OCI-LY7 (cell line): ENCODE measurements around the gene DCD. TPM values are rescaled to one million over a fixed set of nuclear protein-coding genes. Genes with fewer than 3 reads are reported as not detected.
A peak's percentile ranks its signal among the peaks of the same experiment; 100 is the strongest.

Experiments used
- BruUV-seq: library from RNA; stranded (reverse); fragments of 400-500 nt; replicated peaks from 2 replicates; lab custom pipeline; 2021; lab: Mats Ljungman, UMichigan
- CTCF ChIA-PET: fragments of 300-600 bp; sonication (Branson Sonifier 250); formaldehyde crosslinking; loops from one replicate; lab custom pipeline; 2022; ENCODE audit warnings: antibody characterized with exemption; ENCODE audit not compliant: unreplicated experiment; lab: Charles Lee
- POLR2A ChIA-PET: fragments of 300-600 bp; sonication (Branson Sonifier 250); formaldehyde crosslinking; loops from one replicate; lab custom pipeline; 2022; ENCODE audit warnings: antibody characterized with exemption; lab: Charles Lee
- DNase-seq: peaks from one replicate; pipeline ENCODE4 v3.0.0-alpha.2; 2015; ENCODE audit warnings: low spot score
- H2AFZ ChIP-seq: fragments of 200-600 bp; sonication (generic), shearing (Covaris generic); 2 replicates; pipeline ENCODE4 v1.6.1; 2014; ENCODE audit warnings: mild to moderate bottlenecking, antibody characterized with exemption, low read length, moderate library complexity
- H3K27ac ChIP-seq: fragments of 200-600 bp; sonication (generic); 2 replicates; pipeline ENCODE4 v1.5.1; 2014; ENCODE audit warnings: mixed run types, low read depth, mild to moderate bottlenecking, moderate library complexity, low read length, inconsistent platforms; ENCODE audit not compliant: poor library complexity, severe bottlenecking
- H3K36me3 ChIP-seq: fragments of 200-600 bp; sonication (generic); 2 replicates; pipeline ENCODE4 v1.6.1; 2014; ENCODE audit warnings: mild to moderate bottlenecking, antibody characterized with exemption, low read length, moderate library complexity, mixed read lengths; ENCODE audit not compliant: insufficient read depth
- H3K4me1 ChIP-seq: fragments of 200-600 bp; sonication (generic); 2 replicates; pipeline ENCODE4 v1.5.1; 2014; ENCODE audit warnings: mild to moderate bottlenecking, low read length; ENCODE audit not compliant: insufficient read depth, poor library complexity, severe bottlenecking
- H3K4me2 ChIP-seq: fragments of 200-600 bp; sonication (generic); 2 replicates; pipeline ENCODE4 v1.6.1; 2014; ENCODE audit warnings: mild to moderate bottlenecking, low read length
- H3K4me3 ChIP-seq: fragments of 200-600 bp; sonication (generic); 2 replicates; pipeline ENCODE4 v1.5.1; 2014; ENCODE audit warnings: mild to moderate bottlenecking, low read depth, low read length; ENCODE audit not compliant: poor library complexity, severe bottlenecking
- H3K79me2 ChIP-seq: fragments of 200-600 bp; sonication (generic); 2 replicates; pipeline ENCODE4 v1.6.1; 2016; ENCODE audit warnings: low read depth, mild to moderate bottlenecking, low read length, moderate library complexity, mixed read lengths; ENCODE audit not compliant: insufficient read depth
- H3K9me2 ChIP-seq: fragments of 200-600 bp; sonication (generic); 2 replicates; pipeline ENCODE4 v1.6.1; 2016; ENCODE audit warnings: mild to moderate bottlenecking, low read length, mixed read lengths; ENCODE audit not compliant: insufficient read depth
- H3K9me3 ChIP-seq: fragments of 200-600 bp; sonication (generic); 2 replicates; pipeline ENCODE4 v1.6.1; 2014; ENCODE audit warnings: mild to moderate bottlenecking, mixed run types, low read length, mixed read lengths
- H4K20me1 ChIP-seq: fragments of 200-600 bp; sonication (generic); 2 replicates; pipeline ENCODE4 v1.6.1; 2014; ENCODE audit warnings: mild to moderate bottlenecking, antibody characterized with exemption, low read length, moderate library complexity, mixed read lengths; ENCODE audit not compliant: insufficient read depth
- EZH2phosphoT487 ChIP-seq: fragments of 200-600 bp; sonication (generic); IDR thresholded peaks from 2 replicates; pipeline ENCODE4 v1.6.1; 2018; ENCODE audit warnings: low read depth, borderline replicate concordance, mild to moderate bottlenecking, mixed run types, antibody characterized with exemption, low read length, moderate library complexity, mixed read lengths
- intact Hi-C: fragments of 100-400 bp; cut with micrococcal nuclease; formaldehyde crosslinking; loops from one replicate; pipeline ENCODE4 v1.10.0; 2022; ENCODE audit not compliant: unreplicated experiment
- total RNA-seq, 2 experiments: library from RNA; depleted of rRNA in 1 of 2; stranded (reverse); fragments of >200 nt in 1 of 2; shearing (Covaris generic) in 1 of 2; gene quantifications; 2 replicates each; pipeline ENCODE4 v1.2.3, GENCODE V29; 2014 to 2022
- TF ChIP-seq, protein P1 (sequence below): fragments of 200-600 bp; sonication (generic); conservative IDR thresholded peaks from 2 replicates; pipeline ENCODE4 v1.5.1; 2014; ENCODE audit warnings: mild to moderate bottlenecking, antibody characterized with exemption, low read length, moderate library complexity, mixed read lengths

Gene DCD
- total RNA-seq, 2 experiments from 2014 or later = not detected

DNA sequence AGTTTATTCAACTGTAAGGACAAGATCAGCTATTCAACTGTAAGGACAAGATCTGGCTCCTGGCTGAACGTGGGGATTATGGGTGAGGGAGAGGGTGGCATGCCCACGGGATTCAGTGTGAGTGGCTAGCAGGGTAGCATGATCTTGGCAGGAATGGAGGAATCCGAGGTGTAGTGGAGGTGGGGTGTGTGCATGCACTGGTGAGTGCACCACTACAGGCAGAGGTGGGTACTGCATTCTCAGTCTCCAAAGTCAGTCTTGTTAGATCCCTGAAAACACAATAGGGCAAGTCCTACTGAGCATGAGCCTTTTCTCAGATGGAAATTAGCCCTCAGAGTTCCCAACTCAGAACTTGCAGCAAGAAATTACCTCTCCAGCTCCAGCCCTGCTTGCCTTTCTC is 32.2 kb upstream of the DCD start:
- Histone ChIP-seq H3K4me1 (no peaks in the 10 kb centered on the region), H3K27ac (no peak overlapping the region), H4K20me1 (no peaks in the 10 kb centered on the region), H3K79me2 (no peaks in the 10 kb centered on the region), H3K9me3 (no peaks in the 10 kb centered on the region), H3K4me2 (no peak overlapping the region), H2AFZ (no peak overlapping the region), H3K9me2 (no peaks in the 10 kb centered on the region), H3K4me3 (no peak overlapping the region), H3K36me3 (no peaks in the 10 kb centered on the region)
- BruUV-seq = no TSS peak
- CTCF ChIA-PET = interaction anchor here (1.0 kb wide), 1 partner anchor 21 kb away, joined by 3 read pairs; no protein-coding TSS in a partner anchor
- TF ChIP-seq EZH2phosphoT487 = no peak
- TF ChIP-seq, protein P1, sequence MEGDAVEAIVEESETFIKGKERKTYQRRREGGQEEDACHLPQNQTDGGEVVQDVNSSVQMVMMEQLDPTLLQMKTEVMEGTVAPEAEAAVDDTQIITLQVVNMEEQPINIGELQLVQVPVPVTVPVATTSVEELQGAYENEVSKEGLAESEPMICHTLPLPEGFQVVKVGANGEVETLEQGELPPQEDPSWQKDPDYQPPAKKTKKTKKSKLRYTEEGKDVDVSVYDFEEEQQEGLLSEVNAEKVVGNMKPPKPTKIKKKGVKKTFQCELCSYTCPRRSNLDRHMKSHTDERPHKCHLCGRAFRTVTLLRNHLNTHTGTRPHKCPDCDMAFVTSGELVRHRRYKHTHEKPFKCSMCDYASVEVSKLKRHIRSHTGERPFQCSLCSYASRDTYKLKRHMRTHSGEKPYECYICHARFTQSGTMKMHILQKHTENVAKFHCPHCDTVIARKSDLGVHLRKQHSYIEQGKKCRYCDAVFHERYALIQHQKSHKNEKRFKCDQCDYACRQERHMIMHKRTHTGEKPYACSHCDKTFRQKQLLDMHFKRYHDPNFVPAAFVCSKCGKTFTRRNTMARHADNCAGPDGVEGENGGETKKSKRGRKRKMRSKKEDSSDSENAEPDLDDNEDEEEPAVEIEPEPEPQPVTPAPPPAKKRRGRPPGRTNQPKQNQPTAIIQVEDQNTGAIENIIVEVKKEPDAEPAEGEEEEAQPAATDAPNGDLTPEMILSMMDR = peak; percentile 74
- peak; percentile 43 for DNase-seq
- POLR2A ChIA-PET = no interaction called here
- intact Hi-C loops = no loop called here

DNA sequence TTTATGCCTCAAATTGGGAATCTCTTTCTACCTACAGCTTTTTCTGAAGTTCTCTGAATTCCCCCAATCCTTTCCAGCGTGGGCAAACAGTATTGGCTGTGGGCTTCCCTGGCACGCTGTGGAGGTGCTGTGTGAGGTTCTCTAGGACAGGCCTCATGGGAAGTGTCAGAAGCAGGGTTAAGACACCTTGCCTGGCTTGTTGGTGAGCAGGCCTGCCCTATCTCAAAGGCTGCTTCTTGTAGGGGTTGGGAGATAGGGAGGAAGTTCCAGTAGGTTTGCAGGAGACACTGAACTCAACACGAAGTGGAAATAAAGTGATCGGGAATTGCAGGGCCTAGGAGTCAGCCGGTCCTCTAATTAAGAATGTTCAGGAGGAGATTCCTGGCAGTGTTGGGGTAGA is 30.0 kb upstream of the DCD start:
- POLR2A ChIA-PET = no interaction called here
- TF ChIP-seq, protein P1 = no peak
- no peak for TF ChIP-seq EZH2phosphoT487
- H3K4me2 ChIP-seq = no peak overlapping the region
- H2AFZ ChIP-seq = no peak overlapping the region
- H4K20me1 ChIP-seq = no peaks in the 10 kb centered on the region
- intact Hi-C loops = no loop called here
- H3K9me2 ChIP-seq = no peaks in the 10 kb centered on the region
- no peaks in the 10 kb centered on the region for H3K4me1 ChIP-seq
- no peak for DNase-seq
- no peak overlapping the region for H3K27ac ChIP-seq
- no peaks in the 10 kb centered on the region for H3K36me3 ChIP-seq
- CTCF ChIA-PET = no interaction called here
- H3K4me3 ChIP-seq = no peak overlapping the region
- H3K9me3 ChIP-seq = no peaks in the 10 kb centered on the region
- BruUV-seq = no TSS peak
- H3K79me2 ChIP-seq = no peaks in the 10 kb centered on the region

DNA sequence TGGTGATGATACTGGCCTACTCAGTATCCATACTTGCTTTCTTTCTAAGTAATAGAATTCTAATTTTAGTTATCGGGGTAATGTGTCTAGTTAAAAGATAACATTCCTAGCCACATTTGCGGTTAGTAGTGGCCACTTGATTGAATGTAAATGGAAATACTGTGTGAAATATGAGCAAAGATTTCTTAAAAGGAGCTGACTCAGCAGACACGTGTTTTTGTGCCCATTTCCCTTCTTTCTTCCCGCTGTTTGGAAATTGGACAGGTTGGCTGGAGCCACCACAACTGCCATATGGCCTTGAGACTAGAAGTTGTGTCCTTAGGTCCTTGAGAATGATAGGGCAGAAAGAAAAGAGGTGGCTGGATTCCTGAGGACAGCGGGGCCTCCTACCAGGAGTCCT is 19.8 kb upstream of the DCD start:
- intact Hi-C loops = no loop called here
- Histone ChIP-seq H3K36me3 (no peaks in the 10 kb centered on the region), H3K4me2 (no peak overlapping the region), H3K4me3 (no peak overlapping the region), H3K9me3 (no peaks in the 10 kb centered on the region), H3K79me2 (no peaks in the 10 kb centered on the region), H3K27ac (no peak overlapping the region), H4K20me1 (no peaks in the 10 kb centered on the region), H3K4me1 (no peaks in the 10 kb centered on the region), H2AFZ (no peak overlapping the region), H3K9me2 (no peaks in the 10 kb centered on the region)
- ChIA-PET CTCF (no interaction called here), POLR2A (no interaction called here)
- BruUV-seq = no TSS peak
- TF ChIP-seq, protein P1 = no peak
- TF ChIP-seq EZH2phosphoT487 = no peak
- no peak for DNase-seq
